ENCODE measurements around the gene ZFHX3.
A peak's percentile ranks its signal among the peaks of the same experiment; 100 is the strongest.
"Not testable (repeated sequence)": the region's sequence is repeated elsewhere in the genome, so short reads cannot be mapped to it uniquely, and the experiment has no call there.

Gene ZFHX3

GRCh38 chr16:72997141-72997542, 50.8 kb downstream of the ZFHX3 start:
- DNase-seq (ENCODE audit: low read depth in 2 of 2) = peak; percentile 73 to 80
- no peak for TF ChIP-seq CTCF (IDR thresholded peaks at IDR 0.05; ENCODE audit: low read depth, low read length)
- no peak overlapping the region for H3K4me3 ChIP-seq (replicated peaks in 1 of 2; ENCODE audit: low read depth in 2 of 2, low read length in 2 of 2)

GRCh38 chr16:72996291-72997062, 51.5 kb downstream of the ZFHX3 start:
- TF ChIP-seq CTCF (IDR thresholded peaks at IDR 0.05; ENCODE audit: low read depth, low read length) = no peak
- no peak overlapping the region for H3K4me3 ChIP-seq (replicated peaks in 1 of 2; ENCODE audit: low read depth in 2 of 2, low read length in 2 of 2)
- DNase-seq (ENCODE audit: low read depth in 2 of 2) = no peak

GRCh38 chr16:72995882-72996270, 52.1 kb downstream of the ZFHX3 start:
- DNase-seq (ENCODE audit: low read depth in 2 of 2); H3K4me3 ChIP-seq (replicated peaks in 1 of 2; ENCODE audit: low read depth in 2 of 2, low read length in 2 of 2): not testable (repeated sequence)

GRCh38 chr16:72995151-72995881, 52.6 kb downstream of the ZFHX3 start:
- peak; percentile 60 for TF ChIP-seq CTCF (IDR thresholded peaks at IDR 0.05; ENCODE audit: low read depth, low read length)
- DNase-seq (ENCODE audit: low read depth in 2 of 2) = no peak
- H3K4me3 ChIP-seq (replicated peaks in 1 of 2; ENCODE audit: low read depth in 2 of 2, low read length in 2 of 2) = no peak overlapping the region

DNA sequence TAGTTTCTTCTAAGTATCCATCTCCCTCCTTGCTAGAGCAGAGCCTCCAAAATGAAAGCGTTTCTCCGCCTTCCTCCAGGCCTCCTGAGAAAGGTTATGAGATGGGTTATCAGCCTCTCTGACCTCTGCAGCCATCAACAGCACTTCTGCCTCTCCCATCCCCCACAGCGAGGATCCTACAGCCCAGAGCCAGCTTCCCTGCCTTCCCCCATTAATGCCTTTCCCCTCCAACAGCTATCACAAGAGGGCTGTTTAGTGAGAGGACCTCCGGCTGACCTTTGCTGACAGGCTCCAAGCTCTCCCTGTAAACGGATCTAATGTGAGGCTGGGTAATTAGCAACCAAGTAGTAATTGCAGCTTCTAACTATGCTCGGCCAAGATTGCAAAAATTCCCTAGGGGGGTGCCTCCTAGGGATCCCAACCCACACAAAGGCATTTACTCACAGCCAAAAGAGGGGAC, 55.8 kb downstream of the ZFHX3 start:
- no peak for DNase-seq (ENCODE audit: low read depth in 2 of 2)
- no peak overlapping the region for H3K4me3 ChIP-seq (replicated peaks in 1 of 2; ENCODE audit: low read depth in 2 of 2, low read length in 2 of 2)
- TF ChIP-seq CTCF (IDR thresholded peaks at IDR 0.05; ENCODE audit: low read depth, low read length) = no peak

DNA sequence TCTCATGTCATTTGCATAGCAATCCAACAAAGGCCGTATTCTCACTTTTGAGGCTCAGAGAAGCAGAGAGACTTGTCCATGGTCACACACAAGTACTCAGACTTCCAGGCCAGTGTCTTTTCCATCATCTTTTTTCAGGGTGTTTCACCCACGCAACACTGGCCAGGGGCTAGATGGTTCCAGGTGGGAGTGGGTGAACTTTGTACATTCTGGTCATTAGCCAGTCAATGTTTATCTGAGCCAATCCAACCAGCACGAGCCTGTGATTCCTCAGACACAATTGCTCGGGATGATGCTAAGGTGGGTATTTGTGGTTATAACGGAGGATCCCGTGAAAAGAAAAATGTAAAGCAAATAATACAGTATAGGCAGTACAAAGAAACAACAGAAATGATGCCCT, 56.3 kb downstream of the ZFHX3 start:
- no peak overlapping the region for H3K4me3 ChIP-seq (replicated peaks in 1 of 2; ENCODE audit: low read depth in 2 of 2, low read length in 2 of 2)
- TF ChIP-seq CTCF (IDR thresholded peaks at IDR 0.05; ENCODE audit: low read depth, low read length) = no peak
- no peak for DNase-seq (ENCODE audit: low read depth in 2 of 2)

- no peak for TF ChIP-seq CTCF (IDR thresholded peaks at IDR 0.05; ENCODE audit: low read depth, low read length)
- no peak overlapping the region for H3K4me3 ChIP-seq (replicated peaks in 1 of 2; ENCODE audit: low read depth in 2 of 2, low read length in 2 of 2)
- peak in 1 of 2 donors; percentile 39 for DNase-seq (ENCODE audit: low read depth in 2 of 2)
Measured at GRCh38 chr16:72991211-72991610, 56.7 kb downstream of the ZFHX3 start.
